Measurements from ENCODE around the gene SNED1. TPM values are rescaled to one million over a fixed set of nuclear protein-coding genes. Genes with fewer than 3 reads are reported as not detected.

SNED1 gene
- total RNA-seq, 1 donor from 2014 or later, result 4.7 TPM

DNA sequence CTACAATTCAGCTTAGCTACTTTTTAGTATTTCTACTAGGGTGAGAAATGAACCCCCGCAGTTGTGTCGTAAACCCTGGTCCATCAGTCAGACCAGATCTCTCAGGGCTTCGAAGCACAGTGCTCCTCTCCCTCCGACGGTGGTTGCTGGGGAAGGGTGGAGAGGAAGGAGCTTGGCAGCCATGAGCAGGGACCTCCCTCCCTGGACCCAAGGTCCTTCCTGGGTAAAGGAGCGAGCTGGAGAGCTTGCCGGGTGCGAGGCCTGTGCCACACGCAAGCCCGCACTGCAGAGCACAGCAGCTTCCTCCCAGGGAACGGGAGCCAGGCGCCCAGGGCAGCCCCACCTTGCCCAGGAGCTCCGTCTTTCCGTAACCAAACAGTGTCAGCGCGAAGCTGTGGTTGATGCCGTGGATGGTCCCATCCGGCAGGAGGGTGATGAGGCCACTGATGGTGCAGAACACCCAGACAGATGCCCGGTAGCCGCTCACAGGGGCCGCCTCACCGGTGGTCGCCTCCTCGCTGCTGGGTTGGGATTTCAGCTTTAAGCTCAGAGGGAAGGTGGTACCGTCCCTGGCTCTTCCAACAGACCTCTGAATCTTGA, 138.3 kb downstream of the SNED1 start:
- no peaks in the 10 kb centered on the region for H3K27me3 ChIP-seq (ENCODE audit: control insufficient read depth in 3 of 3, insufficient read depth in 3 of 3, low read length in 3 of 3)
- no peak overlapping the region for H3K27ac ChIP-seq (ENCODE audit: low read depth, low read length)
- H3K9ac ChIP-seq (ENCODE audit: low read depth in 1 of 3, low read length in 3 of 3), result no peak overlapping the region
- H3K9me3 ChIP-seq (ENCODE audit: control insufficient read depth in 3 of 3, low read length in 3 of 3), result no peaks in the 10 kb centered on the region
- no peaks in the 10 kb centered on the region for H3K4me1 ChIP-seq (ENCODE audit: control insufficient read depth in 3 of 3, insufficient read depth in 3 of 3, low read length in 3 of 3)
- H3K36me3 ChIP-seq (ENCODE audit: control insufficient read depth in 3 of 3, insufficient read depth in 3 of 3, low read length in 3 of 3), result no peaks in the 10 kb centered on the region
- no peak overlapping the region for H3K4me3 ChIP-seq (ENCODE audit: low read length in 3 of 3)

DNA sequence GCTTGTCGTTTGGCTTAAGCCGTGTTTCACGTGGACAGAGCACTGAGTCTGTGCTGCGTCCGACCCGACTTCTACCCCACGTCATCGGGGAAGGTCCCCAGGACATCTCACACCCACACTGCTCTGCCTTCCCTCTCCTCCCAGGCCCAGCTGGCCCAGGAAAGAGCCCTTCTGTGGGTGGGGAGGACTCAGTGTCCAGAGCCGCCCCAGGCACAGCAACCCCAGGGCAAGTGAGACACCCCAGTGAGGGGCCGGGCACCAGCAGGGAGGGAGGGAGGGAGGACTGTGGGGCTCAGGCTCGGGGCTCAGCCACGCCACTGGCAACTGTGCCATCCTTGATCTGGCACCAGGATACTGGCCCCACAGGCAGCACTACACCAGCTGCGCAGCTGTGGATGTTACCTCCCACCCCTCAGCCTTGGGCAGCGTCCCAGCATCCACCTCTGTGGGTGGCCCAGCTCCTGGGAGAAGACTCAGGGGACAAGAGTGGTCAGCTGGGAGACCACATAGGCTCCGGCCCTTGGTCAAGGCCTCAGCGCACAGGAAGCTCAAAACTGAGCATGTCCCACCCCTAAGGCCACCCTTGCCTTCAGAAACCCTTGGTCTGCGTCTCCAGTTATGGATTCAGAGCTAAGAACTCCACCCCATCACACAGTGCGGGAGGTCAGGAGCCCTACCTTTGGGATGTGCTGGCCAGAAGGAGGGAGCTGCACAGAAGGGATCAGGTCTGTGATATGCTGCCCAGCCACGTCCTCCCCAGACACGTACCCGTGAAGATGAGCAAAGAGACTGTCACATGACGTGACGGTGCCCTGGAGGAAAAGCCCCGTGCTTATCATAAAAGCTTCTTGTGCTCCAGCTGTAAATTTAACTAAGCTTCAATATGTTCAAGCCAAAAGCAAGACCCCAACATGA, 139.1 kb downstream of the SNED1 start:
- H3K9ac ChIP-seq (ENCODE audit: low read depth in 1 of 3, low read length in 3 of 3), result no peak overlapping the region
- no peaks in the 10 kb centered on the region for H3K36me3 ChIP-seq (ENCODE audit: control insufficient read depth in 3 of 3, insufficient read depth in 3 of 3, low read length in 3 of 3)
- H3K9me3 ChIP-seq (ENCODE audit: control insufficient read depth in 3 of 3, low read length in 3 of 3), result no peaks in the 10 kb centered on the region
- no peaks in the 10 kb centered on the region for H3K4me1 ChIP-seq (ENCODE audit: control insufficient read depth in 3 of 3, insufficient read depth in 3 of 3, low read length in 3 of 3)
- no peak overlapping the region for H3K27ac ChIP-seq (ENCODE audit: low read depth, low read length)
- H3K27me3 ChIP-seq (ENCODE audit: control insufficient read depth in 3 of 3, insufficient read depth in 3 of 3, low read length in 3 of 3), result no peaks in the 10 kb centered on the region
- no peak overlapping the region for H3K4me3 ChIP-seq (ENCODE audit: low read length in 3 of 3)

DNA sequence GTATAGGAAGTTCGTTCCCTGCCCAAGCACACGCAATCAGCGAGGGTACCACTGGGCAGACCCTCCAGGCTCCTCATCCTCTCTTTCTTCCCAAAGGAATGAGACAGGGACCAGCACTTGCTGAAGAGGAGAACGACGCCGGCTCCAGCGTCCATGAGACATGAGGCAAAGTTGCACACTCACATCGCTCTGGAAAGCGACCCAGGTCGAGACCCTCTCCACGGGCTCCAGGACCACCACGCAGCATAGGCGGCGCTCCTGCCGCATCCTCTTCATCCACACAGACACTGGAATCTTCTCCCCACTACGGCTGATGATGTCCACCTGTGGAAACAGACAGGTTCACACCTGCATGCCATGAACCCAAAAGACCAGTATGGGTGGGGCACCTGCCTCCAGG, 140.1 kb downstream of the SNED1 start:
- H3K4me3 ChIP-seq (ENCODE audit: low read length in 3 of 3), result no peak overlapping the region
- H3K27me3 ChIP-seq (ENCODE audit: control insufficient read depth in 3 of 3, insufficient read depth in 3 of 3, low read length in 3 of 3), result no peaks in the 10 kb centered on the region
- no peaks in the 10 kb centered on the region for H3K9me3 ChIP-seq (ENCODE audit: control insufficient read depth in 3 of 3, low read length in 3 of 3)
- no peak overlapping the region for H3K27ac ChIP-seq (ENCODE audit: low read depth, low read length)
- no peaks in the 10 kb centered on the region for H3K4me1 ChIP-seq (ENCODE audit: control insufficient read depth in 3 of 3, insufficient read depth in 3 of 3, low read length in 3 of 3)
- H3K9ac ChIP-seq (ENCODE audit: low read depth in 1 of 3, low read length in 3 of 3), result no peak overlapping the region
- H3K36me3 ChIP-seq (ENCODE audit: control insufficient read depth in 3 of 3, insufficient read depth in 3 of 3, low read length in 3 of 3), result no peaks in the 10 kb centered on the region

DNA sequence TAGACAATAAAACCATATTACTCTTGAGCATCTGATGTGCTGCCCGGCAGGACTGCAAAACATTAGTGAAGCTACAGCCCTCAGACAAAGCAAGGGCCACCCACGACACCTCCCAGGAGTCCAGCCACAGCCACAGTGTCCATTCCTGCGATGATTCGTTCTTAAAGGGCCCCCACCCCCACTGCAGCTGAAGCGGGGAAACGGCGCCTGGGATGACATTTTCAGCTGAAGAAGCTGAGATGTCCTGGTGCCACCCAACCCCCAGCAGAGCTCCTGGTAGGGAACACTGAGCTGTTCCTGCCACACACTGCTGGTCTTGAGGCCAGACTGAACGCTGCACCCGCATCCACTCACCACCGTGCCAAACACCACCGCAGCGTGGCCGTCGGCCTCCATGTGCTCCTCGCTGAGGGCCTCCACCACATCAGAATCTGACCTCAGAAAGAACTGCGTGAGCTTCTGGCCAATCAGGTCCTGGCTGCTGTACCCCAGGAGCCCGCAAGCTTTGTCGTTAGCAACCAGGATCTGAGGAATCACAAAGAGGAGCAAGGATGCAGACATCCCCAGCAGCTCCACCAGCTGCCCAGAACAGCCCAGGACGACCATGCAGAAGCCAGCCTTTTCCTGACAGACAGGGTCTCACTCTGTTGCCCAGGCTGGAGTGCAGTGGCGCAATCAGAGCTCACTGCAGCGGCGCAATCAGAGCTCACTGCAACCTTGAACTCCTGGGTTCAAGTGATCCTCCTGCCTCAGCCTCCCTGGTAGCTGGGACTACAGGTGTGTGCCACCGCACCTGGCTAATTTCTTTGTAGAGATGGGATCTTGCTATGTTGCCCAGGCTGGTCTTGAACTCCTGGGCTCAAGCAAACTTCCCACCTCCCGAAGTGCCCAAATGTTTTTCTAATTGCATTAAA, 141.4 kb downstream of the SNED1 start:
- no peak overlapping the region for H3K4me3 ChIP-seq (ENCODE audit: low read length in 3 of 3)
- no peaks in the 10 kb centered on the region for H3K36me3 ChIP-seq (ENCODE audit: control insufficient read depth in 3 of 3, insufficient read depth in 3 of 3, low read length in 3 of 3)
- no peak overlapping the region for H3K9ac ChIP-seq (ENCODE audit: low read depth in 1 of 3, low read length in 3 of 3)
- peaks cover 0 to 3% (median 0%) of the 10 kb centered on the region in 3 donors for H3K27me3 ChIP-seq (ENCODE audit: control insufficient read depth in 3 of 3, insufficient read depth in 3 of 3, low read length in 3 of 3)
- no peaks in the 10 kb centered on the region for H3K4me1 ChIP-seq (ENCODE audit: control insufficient read depth in 3 of 3, insufficient read depth in 3 of 3, low read length in 3 of 3)
- no peaks in the 10 kb centered on the region for H3K9me3 ChIP-seq (ENCODE audit: control insufficient read depth in 3 of 3, low read length in 3 of 3)
- H3K27ac ChIP-seq (ENCODE audit: low read depth, low read length), result no peak overlapping the region

DNA sequence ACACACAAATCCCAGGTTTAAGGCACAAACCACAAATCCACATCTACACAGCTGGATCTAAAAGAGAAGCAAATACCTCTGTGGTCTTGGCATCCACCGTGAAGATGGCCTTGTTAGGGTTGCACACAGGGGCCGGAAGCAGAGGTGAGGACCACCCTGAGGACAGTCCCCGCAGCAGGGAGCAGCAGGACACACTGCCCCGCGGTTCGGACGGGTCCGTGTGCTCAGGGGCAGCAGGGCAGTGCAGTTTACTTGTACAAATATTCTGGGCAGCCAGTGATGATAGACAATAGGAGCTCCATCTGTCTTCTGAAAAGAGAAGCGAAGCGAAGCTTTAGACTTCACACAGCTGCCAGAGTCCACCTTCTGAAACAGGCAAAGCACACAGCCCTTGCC, 142.0 kb downstream of the SNED1 start:
- no peak overlapping the region for H3K4me3 ChIP-seq (ENCODE audit: low read length in 3 of 3)
- H3K9me3 ChIP-seq (ENCODE audit: control insufficient read depth in 3 of 3, low read length in 3 of 3), result no peaks in the 10 kb centered on the region
- H3K36me3 ChIP-seq (ENCODE audit: control insufficient read depth in 3 of 3, insufficient read depth in 3 of 3, low read length in 3 of 3), result no peaks in the 10 kb centered on the region
- H3K4me1 ChIP-seq (ENCODE audit: control insufficient read depth in 3 of 3, insufficient read depth in 3 of 3, low read length in 3 of 3), result no peaks in the 10 kb centered on the region
- peaks cover 0 to 3% (median 0%) of the 10 kb centered on the region in 3 donors for H3K27me3 ChIP-seq (ENCODE audit: control insufficient read depth in 3 of 3, insufficient read depth in 3 of 3, low read length in 3 of 3)
- H3K27ac ChIP-seq (ENCODE audit: low read depth, low read length), result no peak overlapping the region
- H3K9ac ChIP-seq (ENCODE audit: low read depth in 1 of 3, low read length in 3 of 3), result no peak overlapping the region

DNA sequence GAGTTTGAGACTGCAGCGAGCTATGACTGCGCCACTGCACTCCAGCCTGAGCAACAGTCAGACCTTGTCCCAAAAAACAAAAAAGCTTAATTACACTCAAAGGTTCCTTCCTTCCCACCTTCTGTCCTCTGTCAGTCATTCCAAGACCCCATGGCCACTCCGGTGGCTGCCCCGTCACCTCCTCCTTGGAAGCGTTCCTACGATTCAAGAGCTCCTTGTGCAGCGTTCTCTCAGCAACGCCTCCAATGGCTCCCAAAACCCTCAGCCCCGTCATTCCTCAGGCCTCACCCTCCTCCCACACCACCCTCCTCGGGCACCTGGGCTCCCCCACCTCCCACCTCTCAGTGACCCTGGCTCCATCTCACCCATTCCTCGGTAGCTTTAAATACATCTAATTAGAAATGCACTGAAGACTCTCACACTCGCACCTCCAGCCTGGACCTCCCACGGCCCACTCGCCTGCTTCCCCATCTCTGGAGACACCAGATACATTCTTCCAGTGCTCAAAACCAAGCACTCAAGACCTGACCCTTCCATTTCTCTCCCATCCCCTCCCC, 142.9 kb downstream of the SNED1 start:
- H3K9me3 ChIP-seq (ENCODE audit: control insufficient read depth in 3 of 3, low read length in 3 of 3), result no peaks in the 10 kb centered on the region

DNA sequence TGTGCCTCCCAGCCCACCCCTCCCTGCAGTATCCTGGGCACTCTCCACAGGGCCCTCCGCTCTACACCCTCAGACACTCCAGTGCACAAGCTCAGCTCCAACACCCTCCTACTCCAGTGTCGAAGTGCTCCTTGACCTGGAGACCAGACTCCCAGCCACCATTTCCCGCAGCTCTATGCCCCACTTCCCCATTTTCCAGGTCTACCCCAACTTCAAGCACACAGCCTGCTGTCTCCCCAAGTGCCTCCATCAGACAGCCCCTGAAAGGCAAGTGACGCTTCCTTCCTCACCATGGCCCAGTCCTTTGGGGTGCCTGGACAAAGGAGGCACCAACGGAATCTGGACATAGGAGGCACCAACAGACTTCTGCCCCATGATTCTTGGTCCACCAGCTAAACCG, 143.6 kb downstream of the SNED1 start:
- Histone ChIP-seq H3K4me3 (ENCODE audit: low read length in 3 of 3) (no peak overlapping the region), H3K36me3 (ENCODE audit: control insufficient read depth in 3 of 3, insufficient read depth in 3 of 3, low read length in 3 of 3) (no peaks in the 10 kb centered on the region), H3K9me3 (ENCODE audit: control insufficient read depth in 3 of 3, low read length in 3 of 3) (no peaks in the 10 kb centered on the region), H3K27me3 (ENCODE audit: control insufficient read depth in 3 of 3, insufficient read depth in 3 of 3, low read length in 3 of 3) (peaks cover 0 to 3% (median 0%) of the 10 kb centered on the region in 3 donors), H3K4me1 (ENCODE audit: control insufficient read depth in 3 of 3, insufficient read depth in 3 of 3, low read length in 3 of 3) (no peaks in the 10 kb centered on the region), H3K9ac (ENCODE audit: low read depth in 1 of 3, low read length in 3 of 3) (no peak overlapping the region), H3K27ac (ENCODE audit: low read depth, low read length) (no peak overlapping the region)

More for the DNA sequence above, 142.9 kb downstream of the SNED1 start:
- Histone ChIP-seq H3K27ac (ENCODE audit: low read depth, low read length) (no peak overlapping the region), H3K9ac (ENCODE audit: low read depth in 1 of 3, low read length in 3 of 3) (no peak overlapping the region), H3K4me3 (ENCODE audit: low read length in 3 of 3) (no peak overlapping the region), H3K27me3 (ENCODE audit: control insufficient read depth in 3 of 3, insufficient read depth in 3 of 3, low read length in 3 of 3) (peaks cover 0 to 3% (median 0%) of the 10 kb centered on the region in 3 donors), H3K4me1 (ENCODE audit: control insufficient read depth in 3 of 3, insufficient read depth in 3 of 3, low read length in 3 of 3) (no peaks in the 10 kb centered on the region), H3K36me3 (ENCODE audit: control insufficient read depth in 3 of 3, insufficient read depth in 3 of 3, low read length in 3 of 3) (no peaks in the 10 kb centered on the region)

DNA sequence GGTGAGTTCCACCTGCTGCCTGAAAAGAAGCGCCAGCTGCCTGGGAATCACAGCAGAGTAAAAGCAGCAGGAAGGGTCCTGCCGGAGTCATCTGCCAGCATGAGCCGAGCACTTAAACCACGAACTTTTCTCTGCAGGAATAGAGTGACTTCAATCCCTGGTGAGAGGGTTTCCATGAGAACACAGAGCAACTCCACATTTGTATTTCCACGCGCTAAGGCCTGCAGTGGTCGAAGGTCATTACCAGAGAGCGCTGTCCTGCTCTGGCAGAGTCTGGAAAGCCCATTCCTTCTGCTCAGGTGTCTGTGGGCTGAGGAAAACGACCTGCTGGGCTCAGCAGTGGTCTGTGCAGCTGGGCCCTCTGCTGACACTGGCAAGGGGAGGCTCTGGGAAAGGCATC, 144.2 kb downstream of the SNED1 start:
- no peak overlapping the region for H3K27ac ChIP-seq (ENCODE audit: low read depth, low read length)
- H3K27me3 ChIP-seq (ENCODE audit: control insufficient read depth in 3 of 3, insufficient read depth in 3 of 3, low read length in 3 of 3), result peaks cover 0 to 3% (median 0%) of the 10 kb centered on the region in 3 donors
- H3K9me3 ChIP-seq (ENCODE audit: control insufficient read depth in 3 of 3, low read length in 3 of 3), result no peaks in the 10 kb centered on the region
- H3K4me3 ChIP-seq (ENCODE audit: low read length in 3 of 3), result no peak overlapping the region
- no peaks in the 10 kb centered on the region for H3K4me1 ChIP-seq (ENCODE audit: control insufficient read depth in 3 of 3, insufficient read depth in 3 of 3, low read length in 3 of 3)
- H3K9ac ChIP-seq (ENCODE audit: low read depth in 1 of 3, low read length in 3 of 3), result no peak overlapping the region
- no peaks in the 10 kb centered on the region for H3K36me3 ChIP-seq (ENCODE audit: control insufficient read depth in 3 of 3, insufficient read depth in 3 of 3, low read length in 3 of 3)
